KBM-7 (cell line): ENCODE results near the gene CAND2.
"Not testable (repeated sequence)": the region's sequence is repeated elsewhere in the genome, so short reads cannot be mapped to it uniquely, and the experiment has no call there.

Experiments
- DNase-seq: peaks from one replicate; pipeline ENCODE4 v3.0.0-alpha.2; 2015
- in situ Hi-C: fragments of 300-500 bp; cut with MboI; formaldehyde crosslinking; loops from 2 replicates; pipeline ENCODE4 v1.14.3; 2020; ENCODE audit warnings: low sequenced_read_pairs, low pct_unique_long_range_greater_than_20kb, mixed read lengths

CAND2 gene

GRCh38 chr3:12768579-12769527 lies 27.6 kb upstream of the CAND2 start:
- in situ Hi-C loops: no loop called here
- no peak for DNase-seq

DNA sequence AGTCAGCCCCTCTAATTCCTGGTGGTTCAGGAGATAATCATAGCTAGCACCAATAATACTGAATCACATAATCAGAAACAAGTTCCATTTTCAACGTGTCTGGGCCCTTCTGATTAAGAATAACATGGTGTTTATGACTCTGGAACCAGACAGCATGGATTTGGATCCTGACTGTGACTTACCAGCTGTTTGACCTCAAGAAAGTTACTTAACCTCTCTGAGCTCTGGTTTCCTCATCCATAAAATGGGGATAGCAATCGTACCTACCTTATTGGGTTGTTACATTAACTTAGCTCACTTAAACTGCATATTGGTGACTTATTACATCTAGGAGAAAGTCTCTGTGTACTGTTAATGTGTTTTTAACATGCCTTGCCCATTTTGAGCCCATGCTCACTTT lies 26.7 kb upstream of the CAND2 start:
- in situ Hi-C loops: no loop called here
- no peak for DNase-seq

DNA sequence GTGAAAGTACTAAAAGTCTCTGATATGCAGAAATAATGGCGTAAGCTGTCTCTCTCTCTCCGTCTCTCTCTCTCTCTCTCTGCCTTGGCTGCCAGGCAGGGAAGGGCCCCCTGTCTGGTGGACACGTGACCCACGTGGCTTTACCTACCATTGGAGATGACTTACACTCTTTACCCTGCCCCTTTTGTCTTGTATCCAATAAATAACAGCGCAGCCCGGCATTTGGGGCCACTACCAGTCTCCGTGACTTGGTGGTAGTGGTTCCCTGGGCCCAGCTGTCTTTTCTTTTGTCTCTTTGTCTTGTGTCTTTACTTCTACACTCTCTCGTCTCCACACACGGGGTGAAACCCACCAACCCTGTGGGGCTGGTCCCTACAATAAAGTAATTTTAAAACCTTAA lies 25.2 kb upstream of the CAND2 start:
- in situ Hi-C loops: no loop called here
- no peak for DNase-seq

GRCh38 chr3:12772462-12772861 lies 24.0 kb upstream of the CAND2 start:
- in situ Hi-C loops: no loop called here
- no peak for DNase-seq

DNA sequence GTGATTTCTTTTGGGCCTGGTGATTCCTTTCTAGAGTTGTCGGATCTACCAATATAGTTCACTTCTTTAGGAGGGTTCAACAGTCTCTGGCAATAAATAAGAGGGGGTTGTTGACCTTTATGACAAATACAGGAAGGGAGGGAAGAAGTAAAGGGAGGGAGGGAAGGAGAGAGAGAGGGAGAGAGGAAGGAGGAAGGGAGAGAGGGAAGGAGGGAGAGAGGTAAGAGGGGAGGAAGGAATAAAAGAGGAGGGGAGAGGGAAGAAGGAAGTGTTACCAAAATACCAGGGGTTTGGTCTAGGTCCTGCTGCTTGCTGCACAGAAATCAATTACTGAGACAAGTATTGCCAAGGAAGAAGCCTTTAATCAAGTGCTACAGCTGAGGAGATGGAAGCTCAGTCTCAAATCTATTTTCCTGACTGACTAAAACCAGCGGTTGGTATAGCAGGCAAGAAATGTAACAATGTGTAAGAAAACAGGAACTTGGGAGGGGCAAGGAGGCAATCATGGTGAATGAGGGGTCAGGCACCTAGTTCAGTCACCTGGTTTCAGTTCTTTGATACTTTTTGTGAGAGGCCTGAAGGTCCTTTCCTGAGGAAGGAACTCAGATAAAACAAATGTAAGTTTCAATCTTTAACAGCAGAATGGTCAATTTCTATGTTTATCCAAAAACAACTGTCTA lies 23.3 kb upstream of the CAND2 start:
- in situ Hi-C loops: no loop called here
- no peak for DNase-seq

GRCh38 chr3:12773710-12774086 lies 22.8 kb upstream of the CAND2 start:
- in situ Hi-C loops: no loop called here
- DNase-seq: no peak

DNA sequence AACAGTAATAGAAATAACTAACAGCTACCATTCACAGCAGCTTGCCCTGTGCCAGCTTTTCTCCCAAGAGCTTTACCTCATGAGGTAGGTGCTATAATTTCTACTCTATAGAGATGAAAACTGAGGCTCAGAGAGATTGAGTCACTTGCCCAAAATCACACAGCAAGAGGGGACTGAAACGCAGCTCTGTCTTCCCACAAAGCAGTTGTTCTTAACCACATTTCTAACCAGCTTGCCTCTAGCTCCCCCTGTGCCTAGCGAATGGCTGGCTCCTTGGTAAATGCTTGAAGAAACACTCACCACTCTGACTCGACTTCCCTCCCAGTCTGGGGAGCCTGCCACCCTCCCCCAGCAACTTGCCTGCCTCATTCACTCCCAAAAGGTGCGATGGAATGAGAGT lies 21.9 kb upstream of the CAND2 start:
- in situ Hi-C loops: no loop called here
- DNase-seq: no peak

DNA sequence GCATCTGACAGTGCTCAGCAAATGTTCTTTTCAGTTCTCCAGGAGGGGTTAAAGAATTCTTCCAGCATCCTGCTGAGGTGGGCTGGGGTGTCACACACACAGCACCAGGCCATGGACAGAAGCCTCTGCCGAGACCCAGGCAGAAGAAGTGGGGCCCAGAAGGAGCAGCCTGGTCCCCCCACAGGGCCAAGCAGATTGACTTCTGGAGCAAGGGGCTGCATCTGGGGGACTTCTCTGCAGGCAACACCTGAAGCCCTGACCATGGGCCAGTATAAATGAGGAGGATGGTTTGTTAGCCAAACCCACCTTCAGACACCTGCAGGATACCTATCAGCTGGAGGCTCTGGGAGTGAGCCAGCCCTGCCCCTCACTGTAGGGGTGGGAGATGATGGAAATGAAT lies 21.3 kb upstream of the CAND2 start:
- in situ Hi-C loops: no loop called here
- DNase-seq: no peak

GRCh38 chr3:12775970-12776369 lies 20.5 kb upstream of the CAND2 start:
- DNase-seq, in situ Hi-C loops: not testable (repeated sequence)

- in situ Hi-C loops: no loop called here
- DNase-seq: no peak
Observed at GRCh38 chr3:12777171-12777570, 19.3 kb upstream of the CAND2 start.

- no peak for DNase-seq
- in situ Hi-C loops: no loop called here
Observed at GRCh38 chr3:12780751-12781150, 15.7 kb upstream of the CAND2 start.

DNA sequence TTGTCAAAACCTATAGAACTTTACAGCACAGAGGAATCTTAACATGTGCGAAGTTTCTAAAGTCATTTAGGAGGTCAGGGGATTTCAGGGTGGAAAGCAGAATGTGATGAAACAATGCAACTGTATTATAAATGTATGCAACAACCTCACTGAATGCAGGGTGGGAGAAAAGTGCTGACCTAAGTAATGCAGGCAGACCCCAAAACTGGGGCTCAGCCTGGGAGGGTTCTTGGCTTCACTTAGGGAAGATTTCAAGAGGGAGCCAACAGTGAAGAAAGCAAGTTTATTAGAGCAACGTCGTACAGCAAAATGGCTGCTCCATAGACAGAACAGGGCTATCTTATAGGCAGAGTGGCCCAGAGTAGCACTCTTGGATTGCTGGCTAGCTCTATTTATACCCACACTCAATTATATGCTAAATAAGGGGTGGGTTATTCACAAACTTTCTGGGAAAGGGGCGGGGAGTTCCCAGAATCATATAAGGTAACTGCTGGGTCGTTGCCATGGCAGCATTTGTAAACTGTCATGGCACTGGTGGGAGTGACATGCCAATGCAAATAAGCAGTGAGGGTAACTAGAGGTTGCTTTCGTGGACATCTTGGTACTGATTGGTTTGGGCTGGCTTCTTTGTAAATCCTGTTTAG lies 14.2 kb upstream of the CAND2 start:
- no peak for DNase-seq
- in situ Hi-C loops: no loop called here

- in situ Hi-C loops: no loop called here
Observed at GRCh38 chr3:12785096-12785495, 11.4 kb upstream of the CAND2 start.

DNA sequence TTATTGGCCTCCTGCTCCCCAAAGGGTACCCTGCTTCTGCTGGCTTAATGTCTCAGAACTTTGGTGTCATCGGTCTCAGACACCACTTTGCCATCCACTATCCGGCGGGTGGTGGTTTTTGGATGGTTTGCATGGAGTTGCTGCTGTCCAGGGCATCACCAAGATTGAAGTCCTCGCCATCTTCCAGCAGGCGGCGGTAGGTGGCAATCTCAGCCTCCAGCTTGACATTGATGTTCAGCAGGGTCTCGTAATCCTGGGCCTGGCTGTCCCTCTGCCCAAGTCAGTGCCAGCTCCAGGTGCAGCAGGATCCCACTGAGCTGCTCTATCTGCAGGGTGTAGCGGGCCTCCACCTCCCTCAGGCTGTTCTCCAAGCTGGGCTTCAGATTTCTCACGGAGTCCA lies 9.1 kb upstream of the CAND2 start:
- DNase-seq: peak; percentile 35
- in situ Hi-C loops: not testable (repeated sequence)

More at GRCh38 chr3:12785096-12785495, 11.4 kb upstream of the CAND2 start:
- DNase-seq: no peak

DNA sequence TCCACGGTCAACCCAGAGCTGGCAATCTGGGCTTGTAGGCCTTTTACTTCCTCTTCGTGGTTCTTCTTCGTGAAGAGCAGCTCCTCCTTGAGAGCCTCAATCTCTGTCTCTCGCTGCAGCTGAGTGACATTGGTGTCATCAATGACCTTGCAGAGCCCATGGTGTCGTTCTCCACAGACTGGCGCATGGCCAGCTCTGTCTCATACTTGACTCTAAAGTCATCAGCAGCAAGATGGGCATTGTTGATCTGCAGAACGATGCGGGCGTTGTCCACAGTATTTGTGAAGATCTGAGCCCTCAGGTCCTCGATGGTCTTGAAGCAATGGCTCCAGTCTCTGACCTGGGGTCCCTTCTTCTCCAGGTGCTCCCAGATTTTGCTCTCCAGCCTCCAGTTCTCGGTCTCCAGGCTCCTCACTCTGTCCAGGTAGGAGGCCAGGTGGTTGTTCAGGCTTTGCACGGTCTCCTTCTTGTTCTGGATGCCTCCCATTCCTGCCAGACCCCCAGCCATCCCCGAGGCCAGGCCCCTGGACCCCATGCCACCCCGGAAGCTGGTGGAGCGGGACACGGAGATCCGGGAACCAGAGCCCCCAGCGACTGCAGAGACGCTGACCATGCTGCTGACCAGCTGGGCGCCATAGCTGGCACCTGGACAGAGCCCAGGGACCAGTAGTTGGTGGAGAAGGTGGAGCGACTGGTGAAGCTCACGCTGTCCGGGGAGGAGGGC lies 8.4 kb upstream of the CAND2 start:
- in situ Hi-C loops, DNase-seq: not testable (repeated sequence)

- in situ Hi-C loops: no loop called here
- no peak for DNase-seq
Observed at GRCh38 chr3:12791430-12791829, 5.0 kb upstream of the CAND2 start.

DNA sequence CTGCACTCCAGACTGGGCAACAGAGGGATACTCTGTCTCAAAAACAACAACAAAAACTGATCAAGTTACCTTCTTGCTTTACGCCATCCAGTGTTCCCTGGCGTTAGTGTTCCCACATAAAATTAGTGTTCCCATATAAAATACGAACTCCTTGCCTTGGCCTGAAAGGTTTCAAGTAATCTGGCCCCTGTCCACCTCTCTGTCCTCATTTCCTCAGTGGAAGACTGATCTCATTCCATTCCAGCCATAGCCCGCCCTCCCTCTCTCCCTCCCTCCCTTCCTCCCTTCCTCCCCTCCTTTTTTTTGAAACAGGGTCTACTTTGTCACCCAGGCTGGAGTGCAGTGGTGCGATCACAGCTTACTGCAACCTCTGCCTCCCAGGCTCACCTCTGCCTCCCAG lies 2.8 kb upstream of the CAND2 start:
- no peak for DNase-seq
- in situ Hi-C loops: no loop called here

- in situ Hi-C loops: no loop called here
- DNase-seq: no peak
Observed at GRCh38 chr3:12797124-12797891, 828 bp downstream of the CAND2 start.
